ENCODE measurements around the gene METRN.

- TF ChIP-seq TAF1 (IDR thresholded peaks at IDR 0.05; ENCODE audit: borderline replicate concordance, insufficient read depth, low read length) (no peak), POLR2AphosphoS5 (IDR thresholded peaks at IDR 0.05; ENCODE audit: low read depth, low read length) (no peak)
Observed at GRCh38 chr16:716768-717325, 1.9 kb downstream of the METRN start.
